Fibroblast of lung (primary cell): ENCODE measurements around the gene CCSER2. TPM values are rescaled to one million over a fixed set of nuclear protein-coding genes. Genes with fewer than 3 reads are reported as not detected.

Experiments used
- DNase-seq, 2 donors: peaks; one replicate each; pipeline versions ENCODE4 v3.0.0 to v3.0.0-alpha.2; 2010; ENCODE audit warnings: low read depth in 2 of 2
- H2AFZ ChIP-seq: 2 replicates; pipeline ENCODE4 v1.5.1; 2012; ENCODE audit warnings: low read length, control low read depth, inconsistent platforms
- H3K27ac ChIP-seq: 2 replicates; pipeline ENCODE4 v1.5.1; 2011; ENCODE audit warnings: low read length, control low read depth; ENCODE audit not compliant: insufficient read depth
- H3K27me3 ChIP-seq: 2 replicates; pipeline ENCODE4 v1.5.1; 2011; ENCODE audit warnings: mild to moderate bottlenecking, low read length; ENCODE audit not compliant: control insufficient read depth, insufficient read depth
- H3K36me3 ChIP-seq: 2 replicates; pipeline ENCODE4 v1.5.1; 2011; ENCODE audit warnings: low read length; ENCODE audit not compliant: control insufficient read depth, insufficient read depth
- H3K4me1 ChIP-seq: 2 replicates; pipeline ENCODE4 v1.5.1; 2011; ENCODE audit warnings: low read length; ENCODE audit not compliant: control insufficient read depth, insufficient read depth; ENCODE audit errors: extremely low read depth
- H3K4me2 ChIP-seq: 2 replicates; pipeline ENCODE4 v1.5.1; 2011; ENCODE audit warnings: low read length, control low read depth; ENCODE audit not compliant: insufficient read depth; ENCODE audit errors: extremely low read depth
- H3K4me3 ChIP-seq, 4 experiments: fragments of 200-600 bp in 1 of 4; sonication (generic) in 1 of 4; replicated peaks in 1 of 4; 2 replicates each; pipeline ENCODE4 v1.5.1; 2011 to 2016; ENCODE audit warnings: low read length in 4 of 4, low read depth in 3 of 4, mild to moderate bottlenecking in 3 of 4, control low read depth in 2 of 4, inconsistent platforms in 1 of 4, mixed read lengths in 1 of 4; ENCODE audit not compliant: insufficient read depth in 1 of 4; ENCODE audit errors: control extremely low read depth in 1 of 4
- H3K79me2 ChIP-seq: 2 replicates; pipeline ENCODE4 v1.5.1; 2012; ENCODE audit warnings: mild to moderate bottlenecking, low read length, inconsistent platforms; ENCODE audit not compliant: control insufficient read depth, insufficient read depth
- H3K9ac ChIP-seq: 2 replicates; pipeline ENCODE4 v1.5.1; 2011; ENCODE audit warnings: mild to moderate bottlenecking, low read length, control low read depth; ENCODE audit not compliant: insufficient read depth
- H3K9me3 ChIP-seq: 2 replicates; pipeline ENCODE4 v1.5.1; 2012; ENCODE audit warnings: low read depth, low read length; ENCODE audit not compliant: control insufficient read depth, insufficient read depth
- H4K20me1 ChIP-seq: 2 replicates; pipeline ENCODE4 v1.5.1; 2011; ENCODE audit warnings: low read length; ENCODE audit not compliant: control insufficient read depth, insufficient read depth; ENCODE audit errors: extremely low read depth
- EZH2 ChIP-seq: IDR thresholded peaks from 2 replicates; pipeline ENCODE4 v1.5.1; 2012; ENCODE audit warnings: low read length, control low read depth, mild to moderate bottlenecking; ENCODE audit errors: missing control alignments
- polyA plus RNA-seq, 2 donors: library from polyadenylated mRNA; depleted of rRNA in 1 of 2; stranded (reverse) in 1 of 2; unstranded in 1 of 2; fragments of >200 nt; gene quantifications; 2 replicates each; pipeline ENCODE4 v1.2.1, GENCODE V29; 2011 to 2012; ENCODE audit warnings: missing spikeins in 1 of 2
- total RNA-seq: library from RNA; depleted of rRNA; stranded (reverse); fragments of >200 nt; gene quantifications from 2 replicates; pipeline ENCODE4 v1.2.1, GENCODE V29; 2014
- TF ChIP-seq, protein P1 (sequence below), 2 donors: IDR thresholded peaks in 1 of 2; conservative IDR thresholded peaks in 1 of 2; 1 replicate in 1 of 2; 2 replicates in 1 of 2; pipeline ENCODE4 v1.5.1; 2011 to 2012; ENCODE audit warnings: low read length in 2 of 2, control low read depth in 1 of 2, inconsistent platforms in 1 of 2, low read depth in 1 of 2, mild to moderate bottlenecking in 1 of 2

Gene CCSER2
- total and polyA plus RNA-seq, 2 donors (not counting 1 experiment from before 2014, with no cell fraction given): 28.2 to 65.4 TPM

DNA sequence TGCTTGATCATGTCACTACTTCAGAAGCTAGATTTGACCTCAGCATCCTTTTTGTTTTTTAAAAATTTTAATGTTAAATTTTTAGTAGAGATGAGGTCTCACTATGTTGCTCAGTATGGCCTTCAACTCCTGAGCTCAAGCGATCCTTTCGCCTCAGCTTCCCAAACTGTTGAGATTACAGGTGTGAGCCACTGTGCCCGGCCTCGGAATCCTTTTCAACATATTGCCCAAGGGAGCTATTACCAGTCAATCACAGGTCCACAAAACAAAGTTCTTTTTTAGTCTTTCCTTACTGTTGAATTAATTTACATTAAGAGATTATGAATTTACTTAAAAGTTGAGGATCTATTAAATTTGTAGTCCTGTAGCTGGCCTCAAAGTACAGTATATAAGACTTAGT lies 37.7 kb downstream of the CCSER2 start:
- TF ChIP-seq, protein P1, sequence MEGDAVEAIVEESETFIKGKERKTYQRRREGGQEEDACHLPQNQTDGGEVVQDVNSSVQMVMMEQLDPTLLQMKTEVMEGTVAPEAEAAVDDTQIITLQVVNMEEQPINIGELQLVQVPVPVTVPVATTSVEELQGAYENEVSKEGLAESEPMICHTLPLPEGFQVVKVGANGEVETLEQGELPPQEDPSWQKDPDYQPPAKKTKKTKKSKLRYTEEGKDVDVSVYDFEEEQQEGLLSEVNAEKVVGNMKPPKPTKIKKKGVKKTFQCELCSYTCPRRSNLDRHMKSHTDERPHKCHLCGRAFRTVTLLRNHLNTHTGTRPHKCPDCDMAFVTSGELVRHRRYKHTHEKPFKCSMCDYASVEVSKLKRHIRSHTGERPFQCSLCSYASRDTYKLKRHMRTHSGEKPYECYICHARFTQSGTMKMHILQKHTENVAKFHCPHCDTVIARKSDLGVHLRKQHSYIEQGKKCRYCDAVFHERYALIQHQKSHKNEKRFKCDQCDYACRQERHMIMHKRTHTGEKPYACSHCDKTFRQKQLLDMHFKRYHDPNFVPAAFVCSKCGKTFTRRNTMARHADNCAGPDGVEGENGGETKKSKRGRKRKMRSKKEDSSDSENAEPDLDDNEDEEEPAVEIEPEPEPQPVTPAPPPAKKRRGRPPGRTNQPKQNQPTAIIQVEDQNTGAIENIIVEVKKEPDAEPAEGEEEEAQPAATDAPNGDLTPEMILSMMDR (conservative IDR thresholded peaks at IDR 0.05 in 1 of 2, IDR thresholded peaks at IDR 0.05 in 1 of 2; ENCODE audit: low read depth in 1 of 2, low read length in 2 of 2): no peak
- no peak for TF ChIP-seq EZH2
- peaks cover 38% of the 10 kb centered on the region for H3K79me2 ChIP-seq
- H3K36me3 ChIP-seq: no peaks in the 10 kb centered on the region
- H3K27ac ChIP-seq: no peak overlapping the region
- no peak overlapping the region for H3K4me2 ChIP-seq
- no peaks in the 10 kb centered on the region for H3K27me3 ChIP-seq
- peaks cover 2% of the 10 kb centered on the region for H4K20me1 ChIP-seq
- no peak for DNase-seq
- H3K9me3 ChIP-seq: no peaks in the 10 kb centered on the region
- H2AFZ ChIP-seq: no peak overlapping the region
- H3K9ac ChIP-seq: no peak overlapping the region
- no peaks in the 10 kb centered on the region for H3K4me1 ChIP-seq
- H3K4me3 ChIP-seq: no peak overlapping the region

GRCh38 chr10:84367256-84367655 lies 38.9 kb downstream of the CCSER2 start:
- Histone ChIP-seq H3K79me2 (peaks cover 28% of the 10 kb centered on the region), H3K36me3 (no peaks in the 10 kb centered on the region)
- no peak for TF ChIP-seq EZH2
- TF ChIP-seq, protein P1 (conservative IDR thresholded peaks at IDR 0.05 in 1 of 2, IDR thresholded peaks at IDR 0.05 in 1 of 2; ENCODE audit: low read depth in 1 of 2, low read length in 2 of 2): no peak

DNA sequence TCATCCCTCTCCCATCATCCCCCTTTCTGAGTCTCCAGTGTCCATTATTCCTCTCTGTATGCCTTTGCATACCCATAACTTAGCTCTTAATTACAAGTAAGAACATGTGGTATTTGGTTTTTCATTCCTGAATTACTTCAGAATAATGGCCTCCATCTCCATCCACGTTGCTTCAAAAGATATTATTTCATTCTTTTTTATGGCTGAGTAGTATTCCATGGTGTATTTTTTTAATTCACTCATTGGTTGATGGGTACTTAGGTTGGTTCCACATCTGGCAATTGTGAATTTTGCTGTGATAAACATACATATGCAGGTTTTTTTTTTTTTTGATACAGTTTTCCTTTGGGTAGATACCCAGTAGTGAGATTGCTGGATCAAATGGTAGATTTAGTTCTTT lies 40.4 kb downstream of the CCSER2 start:
- Histone ChIP-seq H3K9me3 (no peaks in the 10 kb centered on the region), H4K20me1 (peaks cover 2% of the 10 kb centered on the region), H3K36me3 (no peaks in the 10 kb centered on the region), H2AFZ (no peak overlapping the region), H3K4me2 (no peak overlapping the region), H3K27ac (no peak overlapping the region), H3K79me2 (peaks cover 17% of the 10 kb centered on the region), H3K27me3 (no peaks in the 10 kb centered on the region), H3K9ac (no peak overlapping the region), H3K4me1 (no peaks in the 10 kb centered on the region), H3K4me3 (no peak overlapping the region)
- no peak for DNase-seq
- TF ChIP-seq, protein P1 (conservative IDR thresholded peaks at IDR 0.05 in 1 of 2, IDR thresholded peaks at IDR 0.05 in 1 of 2; ENCODE audit: low read depth in 1 of 2, low read length in 2 of 2): no peak
- no peak for TF ChIP-seq EZH2

More at GRCh38 chr10:84367256-84367655, 38.9 kb downstream of the CCSER2 start:
- peaks cover 2% of the 10 kb centered on the region for H4K20me1 ChIP-seq
- H3K4me1 ChIP-seq: no peaks in the 10 kb centered on the region
- no peak overlapping the region for H2AFZ ChIP-seq
- no peak for DNase-seq
- no peaks in the 10 kb centered on the region for H3K9me3 ChIP-seq
- H3K4me2 ChIP-seq: no peak overlapping the region
- H3K27me3 ChIP-seq: no peaks in the 10 kb centered on the region
- H3K9ac ChIP-seq: no peak overlapping the region
- no peak overlapping the region for H3K27ac ChIP-seq
- H3K4me3 ChIP-seq: no peak overlapping the region
